AG09319 (cell line): Measurements from ENCODE around the gene LINS1.

Experiments used
- DNase-seq: peaks from one replicate; pipeline ENCODE4 v3.0.0-alpha.2; 2010; ENCODE audit warnings: low read depth; ENCODE audit errors: extremely low read depth
- CTCF ChIP-seq: IDR thresholded peaks from 2 replicates; pipeline ENCODE4 v1.5.1; 2011; ENCODE audit warnings: low read depth, mild to moderate bottlenecking, inconsistent platforms, low read length, moderate library complexity

Gene LINS1

GRCh38 chr15:100601617-100602063, 344 bp downstream of the LINS1 start:
- TF ChIP-seq CTCF = no peak
- no peak for DNase-seq

DNA sequence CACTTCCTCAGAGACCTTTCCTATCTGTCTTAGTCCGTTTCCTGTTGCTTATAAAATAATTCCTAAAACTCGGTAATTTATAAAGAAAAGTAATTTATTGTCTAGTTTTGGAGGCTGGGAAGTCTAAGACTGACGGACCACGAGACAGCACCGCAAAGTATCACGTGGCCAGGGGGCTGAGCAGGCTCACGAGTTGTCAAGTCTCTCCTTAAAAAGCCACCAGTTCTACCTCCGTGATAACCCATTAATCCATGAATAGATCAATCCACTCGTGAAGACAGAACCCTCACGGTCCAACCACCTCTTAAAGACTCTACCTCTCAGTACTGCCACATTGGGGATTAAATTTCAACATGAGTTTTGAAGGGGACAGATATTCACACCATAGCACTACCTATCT, 821 bp downstream of the LINS1 start:
- TF ChIP-seq CTCF = no peak
- DNase-seq = no peak

- no peak for TF ChIP-seq CTCF
- DNase-seq = no peak
Measured at GRCh38 chr15:100598655-100599054, 3.3 kb downstream of the LINS1 start.

GRCh38 chr15:100597862-100598261, 4.1 kb downstream of the LINS1 start:
- no peak for TF ChIP-seq CTCF
- no peak for DNase-seq

DNA sequence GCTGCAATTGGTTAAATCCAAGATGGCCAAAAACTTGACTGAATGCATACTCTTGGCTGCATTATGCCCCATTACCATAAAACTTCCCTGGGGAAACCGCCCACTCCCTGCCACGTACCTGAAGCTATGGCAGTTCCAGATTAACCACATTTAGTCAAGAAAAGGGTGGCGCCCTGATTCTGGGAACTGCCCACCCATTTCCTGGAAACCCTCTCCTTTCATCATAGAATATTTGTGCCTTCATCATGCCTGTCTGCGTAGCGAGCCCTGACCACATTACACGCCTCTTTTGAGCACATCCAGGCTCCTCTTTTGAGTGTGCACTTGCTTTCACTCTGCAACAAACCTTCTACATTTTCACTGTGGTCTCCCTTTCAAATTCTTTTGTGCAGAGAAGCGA, 5.2 kb downstream of the LINS1 start:
- TF ChIP-seq CTCF = no peak
- DNase-seq = no peak

DNA sequence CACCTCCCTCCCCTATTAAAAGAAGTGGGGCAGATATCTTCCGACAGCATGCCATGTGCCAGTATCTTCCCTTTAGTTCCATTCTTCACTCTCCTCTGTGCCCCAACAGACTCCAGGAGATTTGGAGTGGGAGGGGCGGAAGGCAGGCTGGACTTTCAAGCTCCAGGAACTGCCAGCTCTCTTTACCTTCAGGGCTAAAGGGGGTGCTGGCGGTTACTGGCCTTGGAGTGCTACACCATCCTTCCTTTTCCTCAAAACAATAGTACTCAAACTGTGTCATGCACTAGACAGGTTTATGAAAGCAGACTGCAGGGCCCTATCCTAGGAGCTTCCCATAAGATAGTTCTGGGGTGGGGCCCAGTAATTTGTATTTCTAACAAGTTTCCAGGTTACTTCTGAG, 6.0 kb downstream of the LINS1 start:
- TF ChIP-seq CTCF = no peak
- DNase-seq = no peak

DNA sequence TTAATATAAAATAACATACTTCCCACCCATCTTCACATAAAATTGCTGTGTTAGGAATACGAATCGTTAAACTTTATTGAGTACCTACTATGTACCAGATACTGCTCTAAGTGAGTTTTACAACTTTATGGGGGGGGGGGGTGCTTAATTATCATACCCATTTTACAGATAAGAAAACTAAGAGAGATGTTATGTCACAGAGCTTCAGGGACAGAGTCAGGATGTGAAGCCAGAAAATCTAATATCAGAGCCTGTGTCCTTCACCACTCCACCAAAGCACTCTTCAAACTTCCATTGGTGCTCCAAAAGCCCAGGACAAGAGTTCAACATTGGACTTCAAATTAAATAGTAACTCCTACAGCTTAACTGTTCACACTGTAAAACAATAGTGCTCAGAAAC, 8.6 kb downstream of the LINS1 start:
- no peak for TF ChIP-seq CTCF
- DNase-seq = no peak

- no peak for TF ChIP-seq CTCF
- DNase-seq = no peak
Measured at GRCh38 chr15:100592898-100593297, 9.1 kb downstream of the LINS1 start.
